Measurements from ENCODE around the gene MOB2.

The MOB2 gene

GRCh38 chr11:1504138-1504537, 17.6 kb upstream of the MOB2 start:
- H3K27ac ChIP-seq (ENCODE audit: insufficient read depth in 1 of 2, low read depth in 1 of 2, low read length in 2 of 2, poor library complexity in 1 of 2, severe bottlenecking in 2 of 2), result no peak overlapping the region
- peaks cover 0 to 2% (median 0%) of the 10 kb centered on the region in 5 experiments for H3K9me3 ChIP-seq (ENCODE audit: control extremely low read depth in 1 of 5, control insufficient read depth in 4 of 5, insufficient read depth in 2 of 5, low read depth in 1 of 5, low read length in 4 of 5)
- no peaks in the 10 kb centered on the region for H3K27me3 ChIP-seq (replicated peaks in 2 of 5; ENCODE audit: control insufficient read depth in 4 of 5, insufficient read depth in 5 of 5, low read length in 4 of 5)
- peaks cover 0 to 9% (median 4%) of the 10 kb centered on the region in 4 experiments for H3K36me3 ChIP-seq (ENCODE audit: control insufficient read depth in 4 of 4, insufficient read depth in 4 of 4, low read length in 3 of 4)
- H3K4me3 ChIP-seq (ENCODE audit: control insufficient read depth in 1 of 7, extremely low read depth in 1 of 7, insufficient read depth in 4 of 7, low read depth in 2 of 7, low read length in 6 of 7), result no peak overlapping the region
- no peak for DNase-seq
- ChIA-PET POLR2A (no interaction called here), CTCF (interaction anchor here (1.7 kb wide), 1 partner anchor 11 kb away, joined by 8 read pairs; no protein-coding TSS in a partner anchor)
- peaks cover 0 to 23% (median 22%) of the 10 kb centered on the region in 4 experiments for H3K4me1 ChIP-seq (ENCODE audit: control extremely low read depth in 1 of 4, control insufficient read depth in 4 of 4, insufficient read depth in 4 of 4, low read length in 3 of 4)
- WGBS (ENCODE audit: insufficient coverage), result 96% methylated on average over 9 of the region's 9 CpGs

GRCh38 chr11:1503708-1504104, 17.1 kb upstream of the MOB2 start:
- ChIA-PET CTCF (interaction anchor here (1.7 kb wide), 1 partner anchor 11 kb away, joined by 8 read pairs; no protein-coding TSS in a partner anchor), POLR2A (no interaction called here)
- Histone ChIP-seq H3K27ac (ENCODE audit: insufficient read depth in 1 of 2, low read depth in 1 of 2, low read length in 2 of 2, poor library complexity in 1 of 2, severe bottlenecking in 2 of 2) (no peak overlapping the region), H3K4me3 (ENCODE audit: control insufficient read depth in 1 of 7, extremely low read depth in 1 of 7, insufficient read depth in 4 of 7, low read depth in 2 of 7, low read length in 6 of 7) (no peak overlapping the region), H3K36me3 (ENCODE audit: control insufficient read depth in 4 of 4, insufficient read depth in 4 of 4, low read length in 3 of 4) (peaks cover 0 to 9% (median 4%) of the 10 kb centered on the region in 4 experiments), H3K9me3 (ENCODE audit: control extremely low read depth in 1 of 5, control insufficient read depth in 4 of 5, insufficient read depth in 2 of 5, low read depth in 1 of 5, low read length in 4 of 5) (peaks cover 0 to 2% (median 0%) of the 10 kb centered on the region in 5 experiments), H3K4me1 (ENCODE audit: control extremely low read depth in 1 of 4, control insufficient read depth in 4 of 4, insufficient read depth in 4 of 4, low read length in 3 of 4) (peaks cover 0 to 23% (median 22%) of the 10 kb centered on the region in 4 experiments), H3K27me3 (replicated peaks in 2 of 5; ENCODE audit: control insufficient read depth in 4 of 5, insufficient read depth in 5 of 5, low read length in 4 of 5) (no peaks in the 10 kb centered on the region)
- 99% methylated on average over 13 of the region's 14 CpGs for WGBS (ENCODE audit: insufficient coverage)
- DNase-seq, result no peak

DNA sequence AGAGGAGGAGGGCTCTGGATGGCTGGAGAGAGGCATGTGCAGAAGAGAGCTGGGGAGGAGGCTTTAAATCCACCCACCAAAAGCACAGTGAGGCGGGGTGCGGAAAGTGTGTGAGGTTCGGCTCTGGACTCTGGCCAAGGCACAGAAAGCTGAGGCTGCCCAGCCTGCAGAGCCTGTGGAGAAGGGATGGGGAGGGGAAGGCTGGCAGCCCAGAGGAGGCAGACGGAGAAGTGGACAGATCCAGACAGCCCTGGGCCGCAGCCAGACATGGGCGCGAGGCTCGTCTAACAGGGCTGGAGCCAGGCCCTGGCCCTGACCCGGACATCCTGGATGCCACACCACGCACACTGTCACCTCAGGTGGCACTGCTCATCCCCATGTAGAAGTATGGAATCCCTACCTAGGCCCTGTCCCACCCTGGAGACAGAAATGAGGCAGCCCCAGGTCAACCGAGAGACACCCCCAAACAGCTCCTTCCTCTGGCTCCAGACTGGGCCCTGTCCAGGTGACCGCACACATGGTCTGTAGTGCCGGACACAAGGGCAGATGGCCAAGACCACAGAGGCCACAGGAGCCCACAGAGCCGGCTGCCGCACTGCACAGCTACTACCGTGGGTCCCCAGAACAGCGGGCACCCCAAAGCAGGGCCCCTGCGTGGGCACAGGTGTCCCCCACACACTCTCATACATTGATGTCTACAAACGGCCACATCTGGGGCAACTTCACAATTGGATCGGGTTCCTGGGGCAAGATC, 16.6 kb upstream of the MOB2 start:
- Histone ChIP-seq H3K9me3 (ENCODE audit: control extremely low read depth in 1 of 5, control insufficient read depth in 4 of 5, insufficient read depth in 2 of 5, low read depth in 1 of 5, low read length in 4 of 5) (peaks cover 0 to 2% (median 0%) of the 10 kb centered on the region in 5 experiments), H3K36me3 (ENCODE audit: control insufficient read depth in 4 of 4, insufficient read depth in 4 of 4, low read length in 3 of 4) (peaks cover 0 to 9% (median 4%) of the 10 kb centered on the region in 4 experiments), H3K27ac (ENCODE audit: insufficient read depth in 1 of 2, low read depth in 1 of 2, low read length in 2 of 2, poor library complexity in 1 of 2, severe bottlenecking in 2 of 2) (no peak overlapping the region), H3K4me1 (ENCODE audit: control extremely low read depth in 1 of 4, control insufficient read depth in 4 of 4, insufficient read depth in 4 of 4, low read length in 3 of 4) (peaks cover 0 to 20% (median 18%) of the 10 kb centered on the region in 4 experiments), H3K4me3 (ENCODE audit: control insufficient read depth in 1 of 7, extremely low read depth in 1 of 7, insufficient read depth in 4 of 7, low read depth in 2 of 7, low read length in 6 of 7) (no peak overlapping the region), H3K27me3 (replicated peaks in 2 of 5; ENCODE audit: control insufficient read depth in 4 of 5, insufficient read depth in 5 of 5, low read length in 4 of 5) (no peaks in the 10 kb centered on the region)
- ChIA-PET POLR2A (no interaction called here), CTCF (interaction anchor here (1.7 kb wide), 1 partner anchor 12 kb away, joined by 8 read pairs; no protein-coding TSS in a partner anchor)
- WGBS (ENCODE audit: insufficient coverage), result 95% methylated on average over 12 of the region's 20 CpGs
- no peak for DNase-seq

GRCh38 chr11:1502168-1502953, 15.8 kb upstream of the MOB2 start:
- Histone ChIP-seq H3K27ac (ENCODE audit: insufficient read depth in 1 of 2, low read depth in 1 of 2, low read length in 2 of 2, poor library complexity in 1 of 2, severe bottlenecking in 2 of 2) (no peak overlapping the region), H3K27me3 (replicated peaks in 2 of 5; ENCODE audit: control insufficient read depth in 4 of 5, insufficient read depth in 5 of 5, low read length in 4 of 5) (no peaks in the 10 kb centered on the region), H3K9me3 (ENCODE audit: control extremely low read depth in 1 of 5, control insufficient read depth in 4 of 5, insufficient read depth in 2 of 5, low read depth in 1 of 5, low read length in 4 of 5) (peaks cover 0 to 2% (median 0%) of the 10 kb centered on the region in 5 experiments), H3K4me1 (ENCODE audit: control extremely low read depth in 1 of 4, control insufficient read depth in 4 of 4, insufficient read depth in 4 of 4, low read length in 3 of 4) (peaks cover 0 to 12% (median 10%) of the 10 kb centered on the region in 4 experiments), H3K4me3 (ENCODE audit: control insufficient read depth in 1 of 7, extremely low read depth in 1 of 7, insufficient read depth in 4 of 7, low read depth in 2 of 7, low read length in 6 of 7) (no peak overlapping the region), H3K36me3 (ENCODE audit: control insufficient read depth in 4 of 4, insufficient read depth in 4 of 4, low read length in 3 of 4) (peaks cover 0 to 9% (median 4%) of the 10 kb centered on the region in 4 experiments)
- 96% methylated on average over 19 of the region's 24 CpGs for WGBS (ENCODE audit: insufficient coverage)
- CTCF ChIA-PET, result interaction anchor here (1.3 kb wide), 1 partner anchor 13 kb away, joined by 3 read pairs; no protein-coding TSS in a partner anchor
- no peak for DNase-seq
- POLR2A ChIA-PET, result no interaction called here

DNA sequence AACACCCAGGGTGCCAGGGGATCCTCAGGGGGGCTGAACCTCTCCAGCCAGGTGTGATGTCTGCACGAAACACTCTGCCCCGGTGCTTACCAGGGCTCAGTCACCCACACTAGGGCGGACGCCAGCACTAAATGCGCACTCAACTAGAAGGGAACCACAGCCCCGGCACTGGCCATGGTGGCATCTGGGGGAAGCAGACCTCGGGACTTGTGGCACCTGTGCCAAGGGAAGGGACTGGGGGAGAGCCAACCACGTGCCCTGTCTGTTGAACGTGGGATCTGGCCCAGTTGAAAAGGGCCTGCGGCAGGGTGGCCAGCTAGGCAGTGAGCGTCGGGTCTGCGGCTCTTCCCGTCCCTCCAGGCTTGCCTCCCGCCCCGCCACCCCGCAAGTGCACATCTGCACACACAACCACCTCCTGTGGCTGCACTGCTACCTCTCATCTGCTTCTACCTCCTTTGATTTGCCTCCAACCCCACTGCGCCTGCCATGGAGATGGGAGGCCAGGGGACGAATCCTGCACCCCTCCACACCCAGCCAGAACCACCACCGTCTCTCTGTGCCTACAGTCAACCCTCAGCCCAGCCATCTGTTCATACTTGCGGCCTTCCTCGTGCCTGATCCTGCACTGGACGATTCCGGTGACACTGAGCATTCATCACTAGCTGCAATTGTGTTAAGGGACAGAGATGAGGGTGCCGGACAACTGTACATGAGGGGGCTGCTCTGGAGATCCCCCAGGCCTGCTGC, 15.0 kb upstream of the MOB2 start:
- ChIA-PET CTCF (interaction anchor here (1.3 kb wide), 1 partner anchor 14 kb away, joined by 3 read pairs; no protein-coding TSS in a partner anchor), POLR2A (no interaction called here)
- 94% methylated on average over 24 of the region's 25 CpGs for whole genome bisulfite sequencing (ENCODE audit: insufficient coverage)
- no peak overlapping the region for H3K4me3 ChIP-seq (ENCODE audit: control insufficient read depth in 1 of 7, extremely low read depth in 1 of 7, insufficient read depth in 4 of 7, low read depth in 2 of 7, low read length in 6 of 7)
- DNase-seq, result no peak
- H3K27me3 ChIP-seq (replicated peaks in 2 of 5; ENCODE audit: control insufficient read depth in 4 of 5, insufficient read depth in 5 of 5, low read length in 4 of 5), result no peaks in the 10 kb centered on the region
- H3K9me3 ChIP-seq (ENCODE audit: control extremely low read depth in 1 of 5, control insufficient read depth in 4 of 5, insufficient read depth in 2 of 5, low read depth in 1 of 5, low read length in 4 of 5), result peaks cover 0 to 2% (median 0%) of the 10 kb centered on the region in 5 experiments
- no peak overlapping the region for H3K27ac ChIP-seq (ENCODE audit: insufficient read depth in 1 of 2, low read depth in 1 of 2, low read length in 2 of 2, poor library complexity in 1 of 2, severe bottlenecking in 2 of 2)
- peaks cover 0 to 9% (median 4%) of the 10 kb centered on the region in 4 experiments for H3K36me3 ChIP-seq (ENCODE audit: control insufficient read depth in 4 of 4, insufficient read depth in 4 of 4, low read length in 3 of 4)
- H3K4me1 ChIP-seq (ENCODE audit: control extremely low read depth in 1 of 4, control insufficient read depth in 4 of 4, insufficient read depth in 4 of 4, low read length in 3 of 4), result peaks cover 0 to 4% (median 2%) of the 10 kb centered on the region in 4 experiments

GRCh38 chr11:1500466-1501420, 14.2 kb upstream of the MOB2 start:
- DNase-seq, result no peak
- Histone ChIP-seq H3K27me3 (replicated peaks in 2 of 5; ENCODE audit: control insufficient read depth in 4 of 5, insufficient read depth in 5 of 5, low read length in 4 of 5) (no peaks in the 10 kb centered on the region), H3K36me3 (ENCODE audit: control insufficient read depth in 4 of 4, insufficient read depth in 4 of 4, low read length in 3 of 4) (peaks cover 0 to 9% (median 4%) of the 10 kb centered on the region in 4 experiments), H3K27ac (ENCODE audit: insufficient read depth in 1 of 2, low read depth in 1 of 2, low read length in 2 of 2, poor library complexity in 1 of 2, severe bottlenecking in 2 of 2) (no peak overlapping the region), H3K4me1 (ENCODE audit: control extremely low read depth in 1 of 4, control insufficient read depth in 4 of 4, insufficient read depth in 4 of 4, low read length in 3 of 4) (no peaks in the 10 kb centered on the region), H3K9me3 (ENCODE audit: control extremely low read depth in 1 of 5, control insufficient read depth in 4 of 5, insufficient read depth in 2 of 5, low read depth in 1 of 5, low read length in 4 of 5) (peaks cover 0 to 2% (median 0%) of the 10 kb centered on the region in 5 experiments), H3K4me3 (ENCODE audit: control insufficient read depth in 1 of 7, extremely low read depth in 1 of 7, insufficient read depth in 4 of 7, low read depth in 2 of 7, low read length in 6 of 7) (no peak overlapping the region)
- ChIA-PET POLR2A (no interaction called here), CTCF (no interaction called here)
- WGBS (ENCODE audit: insufficient coverage), result 95% methylated on average over 28 of the region's 28 CpGs
